GM18505 (cell line): ENCODE data around the gene AREL1.

Source experiments
- ATAC-seq: cut with Tn5 transposase; IDR thresholded peaks from one replicate; pipeline ENCODE4 v1.9.1; 2021; ENCODE audit not compliant: unreplicated experiment
- POLR2A ChIP-seq: IDR thresholded peaks from 4 replicates; pipeline ENCODE4 v1.6.1; 2011; ENCODE audit warnings: borderline replicate concordance; ENCODE audit not compliant: insufficient read depth, insufficient read length; ENCODE audit errors: extremely low read depth

Gene AREL1

GRCh38 chr14:74658535-74659131, 54.2 kb downstream of the AREL1 start:
- no peak for ATAC-seq

GRCh38 chr14:74656964-74657363, 55.9 kb downstream of the AREL1 start:
- no peak for TF ChIP-seq POLR2A
- ATAC-seq = no peak

More at GRCh38 chr14:74658535-74659131, 54.2 kb downstream of the AREL1 start:
- no peak for TF ChIP-seq POLR2A

- ATAC-seq = no peak
- no peak for TF ChIP-seq POLR2A
Observed at GRCh38 chr14:74655599-74656395, 57.1 kb downstream of the AREL1 start.

GRCh38 chr14:74654931-74655330, 57.9 kb downstream of the AREL1 start:
- no peak for TF ChIP-seq POLR2A
- ATAC-seq = no peak

- no peak for ATAC-seq
- TF ChIP-seq POLR2A = no peak
Observed at GRCh38 chr14:74653386-74654138, 59.3 kb downstream of the AREL1 start.

- ATAC-seq = no peak
- TF ChIP-seq POLR2A = no peak
Observed at GRCh38 chr14:74652541-74652940, 60.3 kb downstream of the AREL1 start.

- no peak for TF ChIP-seq POLR2A
- no peak for ATAC-seq
Observed at GRCh38 chr14:74650927-74651686, 61.8 kb downstream of the AREL1 start.

- ATAC-seq = no peak
- no peak for TF ChIP-seq POLR2A
Observed at GRCh38 chr14:74649673-74650072, 63.2 kb downstream of the AREL1 start.

- ATAC-seq = no peak
- no peak for TF ChIP-seq POLR2A
Observed at GRCh38 chr14:74649167-74649566, 63.7 kb downstream of the AREL1 start.

- ATAC-seq = no peak
- TF ChIP-seq POLR2A = no peak
Observed at GRCh38 chr14:74648601-74649000, 64.3 kb downstream of the AREL1 start.

GRCh38 chr14:74647678-74648461, 65.0 kb downstream of the AREL1 start:
- no peak for ATAC-seq
- TF ChIP-seq POLR2A = no peak

GRCh38 chr14:74647061-74647677, 65.7 kb downstream of the AREL1 start:
- no peak for TF ChIP-seq POLR2A
- no peak for ATAC-seq
